Hepatocyte (in vitro differentiated cells): Measurements from ENCODE around the gene YES1. TPM values are rescaled to one million over a fixed set of nuclear protein-coding genes. Genes with fewer than 3 reads are reported as not detected.
A peak's percentile ranks its signal among the peaks of the same experiment; 100 is the strongest.

ENCODE experiments used
- DNase-seq: peaks from one replicate; pipeline ENCODE4 v3.0.0-alpha.2; 2016; ENCODE audit warnings: low spot score
- H2AFZ ChIP-seq: fragments of 200-600 bp; sonication (generic); 2 replicates; pipeline ENCODE4 v1.6.0; 2016; ENCODE audit warnings: antibody characterized with exemption, mild to moderate bottlenecking
- H3K27ac ChIP-seq: fragments of 200-600 bp; sonication (generic); 2 replicates; pipeline ENCODE4 v1.5.1; 2016; ENCODE audit warnings: mild to moderate bottlenecking
- H3K27me3 ChIP-seq: fragments of 200-600 bp; sonication (generic); 2 replicates; pipeline ENCODE4 v1.6.1; 2016
- H3K36me3 ChIP-seq: fragments of 200-600 bp; sonication (generic); replicated peaks from 2 replicates; pipeline ENCODE4 v1.5.1; 2016; ENCODE audit warnings: low read depth; ENCODE audit not compliant: insufficient read depth
- H3K4me1 ChIP-seq: fragments of 200-600 bp; sonication (generic); 2 replicates; pipeline ENCODE4 v1.5.1; 2016; ENCODE audit warnings: mild to moderate bottlenecking, moderate library complexity; ENCODE audit not compliant: insufficient read depth
- H3K4me2 ChIP-seq: fragments of 200-600 bp; sonication (generic); 2 replicates; pipeline ENCODE4 v1.6.0; 2016
- H3K4me3 ChIP-seq: fragments of 200-600 bp; sonication (generic); 2 replicates; pipeline ENCODE4 v1.5.1; 2016; ENCODE audit warnings: mild to moderate bottlenecking
- H3K79me2 ChIP-seq: fragments of 200-600 bp; sonication (generic); 2 replicates; pipeline ENCODE4 v1.6.0; 2017; ENCODE audit warnings: mild to moderate bottlenecking
- H3K9me2 ChIP-seq: fragments of 200-600 bp; sonication (generic); replicated peaks from 2 replicates; pipeline ENCODE4 v1.6.0; 2017; ENCODE audit warnings: mild to moderate bottlenecking; ENCODE audit not compliant: insufficient read depth
- H3K9me3 ChIP-seq: fragments of 200-600 bp; sonication (generic); 2 replicates; pipeline ENCODE4 v1.5.1; 2016; ENCODE audit warnings: low read depth, mild to moderate bottlenecking
- H4K20me1 ChIP-seq: fragments of 200-600 bp; sonication (generic); 2 replicates; pipeline ENCODE4 v1.6.0; 2016; ENCODE audit warnings: mild to moderate bottlenecking; ENCODE audit not compliant: insufficient read depth, poor library complexity, severe bottlenecking
- CTCF ChIP-seq: fragments of 200-600 bp; sonication (generic); IDR thresholded peaks from 2 replicates; pipeline ENCODE4 v1.5.1; 2016; ENCODE audit warnings: antibody characterized with exemption, mild to moderate bottlenecking; ENCODE audit not compliant: poor library complexity
- EZH2 ChIP-seq: fragments of 200-600 bp; sonication (generic); IDR thresholded peaks from 2 replicates; pipeline ENCODE4 v1.6.1; 2016; ENCODE audit warnings: antibody characterized with exemption, mild to moderate bottlenecking, borderline replicate concordance
- EZH2phosphoT487 ChIP-seq: fragments of 200-600 bp; sonication (generic); IDR thresholded peaks from one replicate; pipeline ENCODE4 v1.6.1; 2018; ENCODE audit warnings: antibody characterized with exemption, mild to moderate bottlenecking, low read depth, moderate library complexity; ENCODE audit not compliant: unreplicated experiment, severe bottlenecking
- WGBS: methylation state at CpG from one replicate; pipeline ENCODE4 v1.1.6; 2016; ENCODE audit warnings: low lambda C conversion rate; ENCODE audit errors: missing lambda C conversion rate; 5-methylcytosine and 5-hydroxymethylcytosine counted together
- polyA plus RNA-seq: library from polyadenylated mRNA; unstranded; fragments of >200 nt; fragmentation: Nextera tagmentation; extraction: Ambion mirVana; gene quantifications from 2 replicates; pipeline ENCODE4 v1.2.1, GENCODE V29; 2016
- total RNA-seq: library from RNA; depleted of rRNA; stranded (reverse); fragments of >200 nt; gene quantifications from 2 replicates; pipeline ENCODE4 v1.2.3, GENCODE V29; 2014

Gene YES1
- total and polyA plus RNA-seq, 2 experiments from 2014 or later = 25.2 to 108 TPM

GRCh38 chr18:774811-775210 is 37.2 kb downstream of the YES1 start:
- H3K79me2 ChIP-seq = peaks cover 94% of the 10 kb centered on the region
- WGBS = 75% methylated on average over 1 of the region's 1 CpG
- no peaks in the 10 kb centered on the region for H3K9me3 ChIP-seq
- TF ChIP-seq EZH2phosphoT487 = no peak
- TF ChIP-seq EZH2 = no peak
- TF ChIP-seq CTCF = no peak
- H3K4me1 ChIP-seq = peaks cover 12% of the 10 kb centered on the region
- no peaks in the 10 kb centered on the region for H3K9me2 ChIP-seq
- H3K27me3 ChIP-seq = no peaks in the 10 kb centered on the region
- no peak overlapping the region for H2AFZ ChIP-seq
- H3K4me3 ChIP-seq = no peak overlapping the region
- no peaks in the 10 kb centered on the region for H3K36me3 ChIP-seq
- H3K4me2 ChIP-seq = no peak overlapping the region
- no peak for DNase-seq
- H4K20me1 ChIP-seq = peaks cover 14% of the 10 kb centered on the region
- no peak overlapping the region for H3K27ac ChIP-seq

- H3K4me3 ChIP-seq = no peak overlapping the region
- DNase-seq = no peak
- H3K36me3 ChIP-seq = no peaks in the 10 kb centered on the region
- H3K79me2 ChIP-seq = peaks cover 93% of the 10 kb centered on the region
- H3K27me3 ChIP-seq = no peaks in the 10 kb centered on the region
- H3K27ac ChIP-seq = no peak overlapping the region
- H3K9me3 ChIP-seq = no peaks in the 10 kb centered on the region
- H2AFZ ChIP-seq = no peak overlapping the region
- TF ChIP-seq EZH2phosphoT487 (no peak), EZH2 (no peak), CTCF (no peak)
- 93% methylated on average over 14 of the region's 14 CpGs for WGBS
- peaks cover 14% of the 10 kb centered on the region for H4K20me1 ChIP-seq
- no peaks in the 10 kb centered on the region for H3K9me2 ChIP-seq
- no peak overlapping the region for H3K4me2 ChIP-seq
- peaks cover 13% of the 10 kb centered on the region for H3K4me1 ChIP-seq
Observed at GRCh38 chr18:773980-774624, 37.9 kb downstream of the YES1 start.

- Histone ChIP-seq H3K27me3 (no peaks in the 10 kb centered on the region), H3K4me3 (no peak overlapping the region), H3K4me1 (peaks cover 8% of the 10 kb centered on the region), H4K20me1 (peaks cover 9% of the 10 kb centered on the region), H3K9me2 (no peaks in the 10 kb centered on the region), H3K4me2 (peak overlapping the region; percentile 50), H2AFZ (no peak overlapping the region), H3K36me3 (no peaks in the 10 kb centered on the region), H3K27ac (peak overlapping the region; percentile 2), H3K79me2 (peaks cover 90% of the 10 kb centered on the region), H3K9me3 (no peaks in the 10 kb centered on the region)
- no peak for DNase-seq
- TF ChIP-seq EZH2 (no peak), CTCF (no peak), EZH2phosphoT487 (no peak)
Observed at GRCh38 chr18:770583-770961, 41.5 kb downstream of the YES1 start.

- 97% methylated on average over 1 of the region's 1 CpG for WGBS
- Histone ChIP-seq H2AFZ (no peak overlapping the region), H3K4me3 (no peak overlapping the region), H3K9me2 (no peaks in the 10 kb centered on the region), H3K27ac (no peak overlapping the region), H3K79me2 (peaks cover 84% of the 10 kb centered on the region), H3K4me2 (no peak overlapping the region), H4K20me1 (peaks cover 9% of the 10 kb centered on the region), H3K27me3 (no peaks in the 10 kb centered on the region), H3K36me3 (no peaks in the 10 kb centered on the region), H3K9me3 (no peaks in the 10 kb centered on the region), H3K4me1 (peaks cover 8% of the 10 kb centered on the region)
- no peak for DNase-seq
- TF ChIP-seq CTCF (no peak), EZH2 (no peak), EZH2phosphoT487 (no peak)
Observed at GRCh38 chr18:767961-768360, 44.1 kb downstream of the YES1 start.
